ENCODE data around the gene CDC42BPB. TPM values are rescaled to one million over a fixed set of nuclear protein-coding genes. Genes with fewer than 3 reads are reported as not detected.
A peak's percentile ranks its signal among the peaks of the same experiment; 100 is the strongest.

CDC42BPB gene
- total RNA-seq, 1 experiment from 2014 or later = 103 TPM

DNA sequence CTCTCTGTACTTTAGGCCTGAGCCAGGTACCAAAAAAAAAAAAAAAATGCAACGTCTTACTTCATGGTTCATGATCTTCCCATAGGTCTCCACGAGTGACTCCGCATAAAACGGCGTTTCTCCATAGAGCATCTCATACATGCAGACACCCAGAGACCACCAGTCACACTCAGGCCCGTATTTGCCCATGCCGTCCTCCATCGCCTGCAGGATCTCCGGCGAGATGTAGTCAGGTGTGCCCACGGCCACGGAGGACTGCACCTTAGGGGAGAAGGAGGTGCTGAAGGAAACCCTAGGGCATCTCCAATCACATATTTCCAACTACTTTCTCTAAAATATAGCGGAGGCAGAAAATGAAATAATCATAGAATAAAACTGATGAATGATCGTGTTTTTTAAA, 73.9 kb downstream of the CDC42BPB start:
- no peak overlapping the region for H3K4me3 Mint-ChIP-seq
- H3K9me3 Mint-ChIP-seq = peaks cover 13% of the 10 kb centered on the region in 2 experiments
- no CpG with 5 or more reads among the region's 14 CpGs for WGBS (ENCODE audit: extremely low coverage, insufficient read length, low lambda C conversion rate)

More for the DNA sequence above, 73.9 kb downstream of the CDC42BPB start:
- DNase-seq = no peak
- Histone ChIP-seq H3T11ph (ENCODE audit: low read length) (no peak overlapping the region), H3K23me2 (ENCODE audit: insufficient read length, low read depth, low read length, poor library complexity, severe bottlenecking) (no peaks in the 10 kb centered on the region), H3K79me2 (ENCODE audit: insufficient read depth, low read length) (no peaks in the 10 kb centered on the region), H2BK120ac (ENCODE audit: low read depth, low read length, poor library complexity, severe bottlenecking) (no peak overlapping the region), H3K27ac (ENCODE audit: insufficient read length, low read depth, low read length) (no peak overlapping the region), H4K91ac (ENCODE audit: insufficient read length, low read depth, low read length) (no peak overlapping the region), H2BK12ac (ENCODE audit: insufficient read length, low read depth, low read length) (no peak overlapping the region), H3K4me2 (ENCODE audit: insufficient read depth, insufficient read length, low read length) (no peak overlapping the region), H4K8ac (replicated peaks; ENCODE audit: insufficient read length, low read depth, low read length) (no peak overlapping the region), H4K5ac (ENCODE audit: insufficient read length, low read depth, low read length) (no peak overlapping the region), H2BK5ac (ENCODE audit: insufficient read length, low read length) (no peak overlapping the region), H3K4me1 (ENCODE audit: insufficient read depth, low read length) (no peaks in the 10 kb centered on the region), H2BK15ac (ENCODE audit: low read depth, low read length) (no peak overlapping the region), H3K14ac (ENCODE audit: insufficient read depth, low read length) (no peak overlapping the region), H2BK20ac (ENCODE audit: low read depth, low read length, poor library complexity, severe bottlenecking) (no peak overlapping the region), H3K9me3 (ENCODE audit: control insufficient read depth, low read depth, low read length) (no peaks in the 10 kb centered on the region), H3K9ac (ENCODE audit: extremely low read depth, insufficient read length, low read length) (no peak overlapping the region), H3K4ac (ENCODE audit: low read depth, low read length) (no peak overlapping the region), H3K27me3 (ENCODE audit: insufficient read depth, low read length) (no peaks in the 10 kb centered on the region), H2AFZ (ENCODE audit: low read length) (no peak overlapping the region), H4K20me1 (ENCODE audit: control insufficient read depth, insufficient read depth, insufficient read length) (no peaks in the 10 kb centered on the region), H3K23ac (ENCODE audit: insufficient read length, low read depth, low read length) (no peak overlapping the region), H2AK5ac (ENCODE audit: insufficient read length, low read length) (no peak overlapping the region), H3K18ac (ENCODE audit: insufficient read length, low read depth, low read length) (no peak overlapping the region), H3K79me1 (ENCODE audit: insufficient read depth, low read depth, low read length, poor library complexity, severe bottlenecking) (no peaks in the 10 kb centered on the region), H3K56ac (ENCODE audit: insufficient read length, low read depth, low read length) (no peak overlapping the region)
- TF ChIP-seq, protein P1, sequence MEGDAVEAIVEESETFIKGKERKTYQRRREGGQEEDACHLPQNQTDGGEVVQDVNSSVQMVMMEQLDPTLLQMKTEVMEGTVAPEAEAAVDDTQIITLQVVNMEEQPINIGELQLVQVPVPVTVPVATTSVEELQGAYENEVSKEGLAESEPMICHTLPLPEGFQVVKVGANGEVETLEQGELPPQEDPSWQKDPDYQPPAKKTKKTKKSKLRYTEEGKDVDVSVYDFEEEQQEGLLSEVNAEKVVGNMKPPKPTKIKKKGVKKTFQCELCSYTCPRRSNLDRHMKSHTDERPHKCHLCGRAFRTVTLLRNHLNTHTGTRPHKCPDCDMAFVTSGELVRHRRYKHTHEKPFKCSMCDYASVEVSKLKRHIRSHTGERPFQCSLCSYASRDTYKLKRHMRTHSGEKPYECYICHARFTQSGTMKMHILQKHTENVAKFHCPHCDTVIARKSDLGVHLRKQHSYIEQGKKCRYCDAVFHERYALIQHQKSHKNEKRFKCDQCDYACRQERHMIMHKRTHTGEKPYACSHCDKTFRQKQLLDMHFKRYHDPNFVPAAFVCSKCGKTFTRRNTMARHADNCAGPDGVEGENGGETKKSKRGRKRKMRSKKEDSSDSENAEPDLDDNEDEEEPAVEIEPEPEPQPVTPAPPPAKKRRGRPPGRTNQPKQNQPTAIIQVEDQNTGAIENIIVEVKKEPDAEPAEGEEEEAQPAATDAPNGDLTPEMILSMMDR (conservative IDR thresholded peaks at IDR 0.05) = no peak
- Mint-ChIP-seq H3K36me3 (ENCODE audit: insufficient read depth in 1 of 3, low read depth in 3 of 3) (peaks cover 28 to 91% (median 65%) of the 10 kb centered on the region in 3 experiments), H3K27ac (peak overlapping the region in 2 of 3 experiments; percentile 17 to 32; a peak in 4 of 7 replicates), H3K4me1 (peaks cover 0 to 2% of the 10 kb centered on the region in 2 experiments; a peak in 1 of 4 replicates), H3K27me3 (ENCODE audit: low read depth) (no peaks in the 10 kb centered on the region; the same call in 1 of the 2 replicates)

All from H9 (cell line).